KMS-11 (cell line): ENCODE data around the gene SLC25A24.

Source experiments
- H2AFZ ChIP-seq: fragments of 200-600 bp; sonication (generic); 2 replicates; pipeline ENCODE4 v1.6.1; 2016; ENCODE audit warnings: antibody characterized with exemption, mixed run types, low read depth
- H3K27ac ChIP-seq: fragments of 200-600 bp; sonication (generic); 2 replicates; pipeline ENCODE4 v1.6.1; 2016; ENCODE audit warnings: mild to moderate bottlenecking, mixed run types
- H3K27me3 ChIP-seq: fragments of 200-600 bp; sonication (generic); 2 replicates; pipeline ENCODE4 v1.6.1; 2017; ENCODE audit warnings: mild to moderate bottlenecking, low read depth, mixed run types, moderate library complexity; ENCODE audit not compliant: insufficient read depth
- H3K36me3 ChIP-seq: fragments of 200-600 bp; sonication (generic); 2 replicates; pipeline ENCODE4 v1.6.1; 2017; ENCODE audit warnings: mild to moderate bottlenecking, mixed run types; ENCODE audit not compliant: insufficient read depth
- H3K4me1 ChIP-seq: fragments of 200-600 bp; sonication (generic); 2 replicates; pipeline ENCODE4 v1.6.1; 2016; ENCODE audit warnings: mild to moderate bottlenecking, low read depth, mixed run types; ENCODE audit not compliant: poor library complexity, severe bottlenecking
- H3K4me2 ChIP-seq: fragments of 200-600 bp; sonication (generic); 2 replicates; pipeline ENCODE4 v1.7.0; 2016; ENCODE audit warnings: mild to moderate bottlenecking, mixed run types
- H3K4me3 ChIP-seq: fragments of 200-600 bp; sonication (generic); IDR thresholded peaks from 2 replicates; pipeline ENCODE4 v1.6.1; 2017; ENCODE audit warnings: low read depth, low read length, mixed read lengths; ENCODE audit not compliant: insufficient read depth
- H3K79me2 ChIP-seq: fragments of 200-600 bp; sonication (generic); 2 replicates; pipeline ENCODE4 v1.6.1; 2016; ENCODE audit warnings: low read depth, mixed run types; ENCODE audit not compliant: insufficient read depth
- H3K9ac ChIP-seq: fragments of 200-600 bp; sonication (generic); 2 replicates; pipeline ENCODE4 v1.6.1; 2016; ENCODE audit warnings: mild to moderate bottlenecking, mixed run types
- H4K20me1 ChIP-seq: fragments of 200-600 bp; sonication (generic); 2 replicates; pipeline ENCODE4 v1.6.1; 2016; ENCODE audit warnings: mild to moderate bottlenecking, mixed run types; ENCODE audit not compliant: insufficient read depth
- CTCF ChIP-seq: fragments of 200-600 bp; sonication (generic); conservative IDR thresholded peaks from 2 replicates; pipeline ENCODE4 v1.6.1; 2017; ENCODE audit warnings: low read depth, mild to moderate bottlenecking, antibody characterized with exemption, low read length, moderate library complexity, mixed read lengths

The SLC25A24 gene

GRCh38 chr1:108124023-108124422 lies 76.1 kb downstream of the SLC25A24 start:
- H3K9ac ChIP-seq = no peak overlapping the region
- no peak for TF ChIP-seq CTCF
- H3K4me3 ChIP-seq = no peak overlapping the region
- no peak overlapping the region for H2AFZ ChIP-seq
- H4K20me1 ChIP-seq = no peaks in the 10 kb centered on the region
- H3K27ac ChIP-seq = no peak overlapping the region
- no peaks in the 10 kb centered on the region for H3K79me2 ChIP-seq
- H3K4me1 ChIP-seq = peaks cover 23% of the 10 kb centered on the region
- no peak overlapping the region for H3K4me2 ChIP-seq
- no peaks in the 10 kb centered on the region for H3K27me3 ChIP-seq
- H3K36me3 ChIP-seq = no peaks in the 10 kb centered on the region

GRCh38 chr1:108121358-108122143 lies 78.6 kb downstream of the SLC25A24 start:
- Histone ChIP-seq H2AFZ (no peak overlapping the region), H3K4me2 (no peak overlapping the region; the same call in 1 of the 2 replicates), H3K36me3 (no peaks in the 10 kb centered on the region), H3K4me3 (no peak overlapping the region), H3K4me1 (peaks cover 43% of the 10 kb centered on the region), H3K9ac (no peak overlapping the region), H4K20me1 (no peaks in the 10 kb centered on the region), H3K27ac (no peak overlapping the region), H3K79me2 (no peaks in the 10 kb centered on the region), H3K27me3 (no peaks in the 10 kb centered on the region)
- TF ChIP-seq CTCF = no peak

- no peak for TF ChIP-seq CTCF
- H3K4me2 ChIP-seq = peak overlapping the region; percentile 45; the same call in 1 of the 2 replicates
These were observed 80.0 kb downstream of the SLC25A24 start for GRCh38 chr1:108120163-108120562.

GRCh38 chr1:108119500-108119899 lies 80.6 kb downstream of the SLC25A24 start:
- no peak for TF ChIP-seq CTCF
- peak overlapping the region; percentile 72; the same call in 1 of the 2 replicates for H3K4me2 ChIP-seq
- H3K36me3 ChIP-seq = no peaks in the 10 kb centered on the region

More at GRCh38 chr1:108120163-108120562, 80.0 kb downstream of the SLC25A24 start:
- no peak overlapping the region for H3K9ac ChIP-seq
- H3K4me1 ChIP-seq = peaks cover 43% of the 10 kb centered on the region
- no peak overlapping the region for H3K4me3 ChIP-seq
- no peaks in the 10 kb centered on the region for H3K27me3 ChIP-seq
- no peak overlapping the region; the same call in 1 of the 2 replicates for H2AFZ ChIP-seq
- H3K27ac ChIP-seq = no peak overlapping the region
- no peaks in the 10 kb centered on the region for H3K36me3 ChIP-seq
- no peaks in the 10 kb centered on the region for H3K79me2 ChIP-seq
- H4K20me1 ChIP-seq = no peaks in the 10 kb centered on the region

More at GRCh38 chr1:108119500-108119899, 80.6 kb downstream of the SLC25A24 start:
- peaks cover 43% of the 10 kb centered on the region for H3K4me1 ChIP-seq
- H3K79me2 ChIP-seq = no peaks in the 10 kb centered on the region
- no peak overlapping the region for H3K4me3 ChIP-seq
- no peak overlapping the region for H2AFZ ChIP-seq
- H3K27ac ChIP-seq = no peak overlapping the region
- no peaks in the 10 kb centered on the region for H3K27me3 ChIP-seq
- no peak overlapping the region for H3K9ac ChIP-seq
- H4K20me1 ChIP-seq = no peaks in the 10 kb centered on the region
